Mononuclear cell (primary cell): ENCODE measurements around the gene FMN1. TPM values are rescaled to one million over a fixed set of nuclear protein-coding genes. Genes with fewer than 3 reads are reported as not detected.

Experiments
- H3K27me3 ChIP-seq: 2 replicates; pipeline ENCODE4 v1.6.0; 2011; ENCODE audit warnings: low read length, control low read depth; ENCODE audit not compliant: insufficient read depth
- H3K4me1 ChIP-seq: 2 replicates; pipeline ENCODE4 v1.5.1; 2011; ENCODE audit warnings: mild to moderate bottlenecking, low read length, control low read depth; ENCODE audit not compliant: insufficient read depth
- H3K4me3 ChIP-seq: 2 replicates; pipeline ENCODE4 v1.5.1; 2011; ENCODE audit warnings: mild to moderate bottlenecking, low read length, moderate library complexity
- H3K9me3 ChIP-seq: 2 replicates; pipeline ENCODE4 v1.5.1; 2011; ENCODE audit warnings: low read depth, mild to moderate bottlenecking, control low read depth, low read length
- total RNA-seq: library from RNA; depleted of rRNA; stranded (reverse); fragments of >200 nt; gene quantifications from one replicate; pipeline ENCODE4 v1.2.3, GENCODE V29; 2012

Gene FMN1
- total RNA-seq, 1 donor, result 31.2 TPM

GRCh38 chr15:33209575-33210481 is 15.3 kb upstream of the FMN1 start:
- Histone ChIP-seq H3K9me3 (no peaks in the 10 kb centered on the region), H3K27me3 (no peaks in the 10 kb centered on the region), H3K4me1 (no peaks in the 10 kb centered on the region), H3K4me3 (no peak overlapping the region)

DNA sequence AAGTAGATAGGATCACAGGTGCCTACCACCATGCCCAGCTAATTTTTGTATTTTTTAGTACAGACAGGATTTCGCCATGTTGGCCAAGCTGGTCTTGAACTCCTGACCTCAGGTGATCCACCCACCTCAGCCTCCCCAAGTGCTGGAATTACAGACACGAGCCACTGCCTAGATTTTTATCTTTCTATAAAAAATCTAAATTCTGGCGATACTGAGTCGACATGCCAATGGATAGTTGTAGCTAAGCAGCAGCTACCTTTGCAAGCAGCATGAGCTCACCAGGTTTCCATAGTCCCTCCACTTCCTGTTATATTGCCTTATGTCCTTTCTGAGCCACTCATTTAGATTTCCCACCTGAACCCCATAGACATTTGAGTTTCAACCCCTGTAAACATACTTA is 13.1 kb upstream of the FMN1 start:
- no peaks in the 10 kb centered on the region for H3K27me3 ChIP-seq
- H3K4me3 ChIP-seq, result no peak overlapping the region
- H3K9me3 ChIP-seq, result no peaks in the 10 kb centered on the region
- H3K4me1 ChIP-seq, result no peaks in the 10 kb centered on the region

DNA sequence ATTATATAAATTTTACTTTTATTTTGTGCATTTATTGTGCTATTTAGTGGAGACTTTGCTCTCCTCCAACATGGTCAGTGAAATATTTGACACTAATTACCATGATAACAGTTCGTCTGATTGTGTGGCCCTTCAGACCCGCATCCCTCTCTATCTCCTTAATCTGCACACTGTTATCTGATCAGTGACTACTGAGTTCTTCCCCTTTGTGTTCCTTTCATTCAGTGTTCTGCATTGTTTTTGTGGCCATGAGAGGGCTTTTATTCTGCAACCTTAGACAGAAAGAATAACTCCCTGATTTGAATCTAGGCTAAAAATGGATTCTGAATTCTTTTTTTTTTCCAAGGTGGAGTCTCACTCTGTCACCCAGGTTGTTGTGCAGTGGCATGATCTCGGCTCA is 11.9 kb upstream of the FMN1 start:
- Histone ChIP-seq H3K4me1 (peaks cover 5% of the 10 kb centered on the region), H3K4me3 (no peak overlapping the region), H3K27me3 (no peaks in the 10 kb centered on the region), H3K9me3 (no peaks in the 10 kb centered on the region)

DNA sequence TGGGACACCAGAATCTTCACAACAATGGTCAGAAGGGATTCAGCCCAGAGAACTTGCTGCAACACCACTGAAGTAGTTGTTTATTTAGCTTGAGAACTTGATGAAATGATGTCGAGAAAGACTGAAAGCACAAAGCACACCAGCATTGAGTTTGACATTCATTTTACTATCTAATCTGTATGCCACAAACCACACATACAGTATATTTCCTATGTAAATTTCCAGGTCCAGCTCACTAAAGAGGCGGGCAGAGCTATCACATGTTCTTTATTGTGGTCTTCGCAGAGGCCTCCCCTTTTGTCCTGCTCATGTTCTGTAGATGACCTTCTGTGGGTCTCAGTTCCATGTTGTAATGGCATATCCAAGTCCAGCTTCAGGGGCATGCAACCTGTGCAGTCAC is 10.4 kb upstream of the FMN1 start:
- Histone ChIP-seq H3K27me3 (no peaks in the 10 kb centered on the region), H3K4me3 (no peak overlapping the region), H3K4me1 (peaks cover 5% of the 10 kb centered on the region), H3K9me3 (no peaks in the 10 kb centered on the region)

- H3K9me3 ChIP-seq, result no peaks in the 10 kb centered on the region
- no peaks in the 10 kb centered on the region for H3K27me3 ChIP-seq
- H3K4me1 ChIP-seq, result peaks cover 5% of the 10 kb centered on the region
- no peak overlapping the region for H3K4me3 ChIP-seq
These were observed 9.6 kb upstream of the FMN1 start for GRCh38 chr15:33204087-33204486.

GRCh38 chr15:33201491-33202231 is 7.1 kb upstream of the FMN1 start:
- Histone ChIP-seq H3K9me3 (no peaks in the 10 kb centered on the region), H3K4me1 (peaks cover 5% of the 10 kb centered on the region)

GRCh38 chr15:33200903-33201302 is 6.4 kb upstream of the FMN1 start:
- Histone ChIP-seq H3K9me3 (no peaks in the 10 kb centered on the region), H3K27me3 (no peaks in the 10 kb centered on the region), H3K4me3 (no peak overlapping the region), H3K4me1 (peaks cover 5% of the 10 kb centered on the region)

More at GRCh38 chr15:33201491-33202231, 7.1 kb upstream of the FMN1 start:
- Histone ChIP-seq H3K4me3 (peak overlapping the region; percentile 35), H3K27me3 (no peaks in the 10 kb centered on the region)

DNA sequence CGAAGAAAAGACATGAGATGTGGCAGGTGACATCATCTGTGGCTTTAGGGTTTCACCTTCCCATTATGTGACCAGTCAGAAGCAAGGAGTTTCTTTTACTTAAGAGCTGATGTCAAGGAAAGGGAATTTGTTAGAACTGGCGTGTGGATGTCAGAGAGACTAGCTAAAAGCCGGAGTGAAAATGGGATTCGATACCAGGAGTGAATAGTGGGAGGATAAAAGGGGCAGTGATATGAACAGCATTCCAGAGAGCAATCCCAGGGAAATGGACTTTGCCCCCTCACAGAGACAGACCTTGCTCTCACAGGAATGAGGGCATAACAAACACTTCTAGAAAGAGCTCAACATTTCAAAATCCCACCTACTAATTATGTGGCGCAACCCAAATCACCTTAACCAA is 5.9 kb upstream of the FMN1 start:
- H3K4me3 ChIP-seq, result no peak overlapping the region
- H3K4me1 ChIP-seq, result peaks cover 5% of the 10 kb centered on the region
- H3K27me3 ChIP-seq, result no peaks in the 10 kb centered on the region
- H3K9me3 ChIP-seq, result no peaks in the 10 kb centered on the region

- H3K4me3 ChIP-seq, result no peak overlapping the region
- H3K4me1 ChIP-seq, result peaks cover 16% of the 10 kb centered on the region
- H3K9me3 ChIP-seq, result no peaks in the 10 kb centered on the region
- H3K27me3 ChIP-seq, result no peaks in the 10 kb centered on the region
These were observed 4.0 kb upstream of the FMN1 start for GRCh38 chr15:33198541-33198940.

DNA sequence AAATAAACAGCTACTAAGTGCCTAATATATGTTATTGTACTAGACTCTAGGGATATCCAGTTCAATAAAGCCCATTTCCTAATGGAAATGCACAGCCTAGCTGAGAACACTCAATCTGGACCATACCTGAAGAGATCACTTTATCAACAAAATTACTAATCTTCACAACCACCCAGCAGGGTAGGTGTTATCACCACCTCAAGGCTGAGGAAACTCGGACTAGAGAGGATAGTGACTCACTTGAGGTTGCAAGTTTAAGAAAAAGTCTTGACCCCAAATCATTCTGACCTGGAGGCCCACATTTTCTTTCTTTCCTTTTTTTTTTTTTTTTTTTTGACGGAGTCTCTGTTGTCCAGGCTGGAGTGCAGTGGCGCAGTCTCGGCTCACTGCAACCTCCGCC is 3.1 kb upstream of the FMN1 start:
- no peak overlapping the region for H3K4me3 ChIP-seq
- no peaks in the 10 kb centered on the region for H3K9me3 ChIP-seq
- H3K4me1 ChIP-seq, result peaks cover 16% of the 10 kb centered on the region
- no peaks in the 10 kb centered on the region for H3K27me3 ChIP-seq

DNA sequence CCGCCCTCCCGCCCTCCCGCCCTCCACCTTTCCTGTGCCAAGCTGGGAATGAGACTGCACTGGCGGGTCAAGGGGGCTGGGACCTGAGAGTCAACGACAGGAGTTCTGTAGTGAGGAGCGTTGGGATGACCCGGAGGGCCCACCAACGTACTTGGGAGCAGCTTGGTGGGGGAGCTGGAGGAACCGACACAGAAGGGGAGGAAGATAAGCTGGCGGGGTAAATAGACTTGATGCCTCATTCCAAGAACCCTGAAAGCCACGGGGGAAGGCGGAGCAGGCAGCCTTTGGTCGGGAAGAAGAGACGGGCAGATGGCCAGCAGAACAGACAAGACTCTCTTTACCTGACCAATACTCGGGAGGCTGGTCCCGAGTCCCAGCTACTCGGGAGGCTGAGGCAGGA is 277 bp downstream of the FMN1 start:
- Histone ChIP-seq H3K4me1 (peaks cover 14% of the 10 kb centered on the region), H3K27me3 (no peaks in the 10 kb centered on the region), H3K9me3 (no peaks in the 10 kb centered on the region), H3K4me3 (peak overlapping the region; percentile 30)

DNA sequence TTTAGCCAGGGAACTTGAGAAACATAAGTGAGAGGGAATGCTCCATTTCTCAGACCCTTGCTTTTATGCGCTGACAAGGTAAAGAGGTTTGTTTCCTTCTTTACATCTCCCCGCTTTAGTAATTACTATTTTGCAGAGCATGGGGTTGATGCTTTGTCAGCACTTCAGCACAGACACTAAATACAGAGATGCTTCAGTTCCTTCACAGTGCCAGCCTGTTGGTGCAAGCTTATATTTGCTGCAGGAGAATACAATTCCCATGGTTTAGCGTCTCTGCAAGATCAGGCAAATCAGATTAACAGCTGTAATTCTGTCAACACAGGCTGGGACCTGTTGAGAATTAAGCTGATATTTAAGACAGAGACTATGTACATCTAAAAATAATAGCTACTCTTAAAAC is 2.9 kb downstream of the FMN1 start:
- Histone ChIP-seq H3K4me1 (peaks cover 28% of the 10 kb centered on the region), H3K9me3 (no peaks in the 10 kb centered on the region), H3K4me3 (no peak overlapping the region), H3K27me3 (no peaks in the 10 kb centered on the region)

DNA sequence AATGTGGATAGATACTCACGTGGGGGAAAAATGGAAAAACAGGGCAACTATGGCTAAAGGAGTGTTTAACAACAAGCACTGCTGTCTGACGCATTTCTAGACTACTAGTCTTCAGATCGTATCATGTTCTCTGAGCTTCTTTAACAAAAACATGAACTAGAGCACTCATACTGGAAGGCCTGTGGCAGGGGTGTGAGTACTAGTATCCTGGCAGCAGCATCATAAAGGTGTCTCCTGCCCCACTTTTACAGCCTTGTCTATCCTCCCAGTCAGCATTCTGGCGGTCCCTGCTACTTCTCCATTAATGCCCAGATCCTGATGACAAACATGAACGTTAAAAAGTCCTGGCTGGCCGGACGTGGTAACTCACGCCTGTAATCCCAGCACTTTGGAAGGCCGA is 4.0 kb downstream of the FMN1 start:
- no peaks in the 10 kb centered on the region for H3K27me3 ChIP-seq
- no peaks in the 10 kb centered on the region for H3K9me3 ChIP-seq
- H3K4me3 ChIP-seq, result no peak overlapping the region
- peaks cover 28% of the 10 kb centered on the region for H3K4me1 ChIP-seq

DNA sequence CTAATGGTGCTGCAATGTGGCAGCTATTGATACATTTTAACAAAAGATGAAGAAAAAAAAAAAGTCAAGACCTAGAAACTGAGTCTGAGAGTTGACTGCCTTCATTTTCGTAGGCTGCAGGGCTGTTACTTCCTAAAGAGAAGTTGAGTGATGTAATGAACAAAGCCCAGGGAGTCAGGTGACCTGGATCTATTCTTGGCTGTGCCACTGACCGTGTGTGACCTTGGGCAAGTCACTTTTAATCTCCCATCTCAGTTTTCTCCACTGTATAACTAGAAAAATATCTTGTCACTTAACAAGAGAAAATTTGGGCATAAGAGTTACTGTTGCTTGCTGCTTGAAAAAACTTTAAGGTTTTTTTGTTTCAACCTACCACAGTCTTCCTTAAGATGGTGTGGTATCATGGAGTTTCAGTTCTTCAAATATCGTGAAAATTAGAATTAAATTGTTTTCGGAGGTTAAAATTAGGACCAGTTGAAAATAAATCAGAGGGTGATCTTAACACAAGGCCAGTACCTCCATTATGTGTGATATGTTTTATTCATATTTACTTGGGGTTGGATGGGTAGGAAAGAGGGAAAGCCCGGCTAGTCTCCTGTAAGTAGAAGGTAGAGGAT is 5.8 kb downstream of the FMN1 start:
- no peaks in the 10 kb centered on the region for H3K27me3 ChIP-seq
- peaks cover 17% of the 10 kb centered on the region for H3K4me1 ChIP-seq
- no peak overlapping the region for H3K4me3 ChIP-seq
- no peaks in the 10 kb centered on the region for H3K9me3 ChIP-seq

GRCh38 chr15:33188159-33188558 is 6.4 kb downstream of the FMN1 start:
- no peaks in the 10 kb centered on the region for H3K27me3 ChIP-seq
- no peaks in the 10 kb centered on the region for H3K9me3 ChIP-seq
- no peak overlapping the region for H3K4me3 ChIP-seq
- peaks cover 17% of the 10 kb centered on the region for H3K4me1 ChIP-seq
